A673 (cell line): ENCODE results near the gene TP53INP2. TPM values are rescaled to one million over a fixed set of nuclear protein-coding genes. Genes with fewer than 3 reads are reported as not detected.

Source experiments
- BruUV-seq: library from RNA; stranded (reverse); fragments of 400-500 nt; replicated peaks from 2 replicates; lab custom pipeline; 2021; lab: Mats Ljungman, UMichigan
- CTCF ChIA-PET: fragments of 300-600 bp; sonication (Branson Sonifier 250); formaldehyde crosslinking; loops from one replicate; lab custom pipeline; 2022; ENCODE audit warnings: antibody characterized with exemption; lab: Charles Lee
- POLR2A ChIA-PET: fragments of 300-600 bp; sonication (Branson Sonifier 250); formaldehyde crosslinking; loops from one replicate; lab custom pipeline; 2022; ENCODE audit warnings: antibody characterized with exemption; ENCODE audit not compliant: low non-redundant PET; lab: Charles Lee
- DNase-seq: peaks from one replicate; pipeline ENCODE4 v3.0.0-alpha.2; 2015; ENCODE audit warnings: low spot score
- H3K27ac ChIP-seq: fragments of 200-600 bp; sonication (generic); 2 replicates; pipeline ENCODE4 v1.5.1; 2016; ENCODE audit warnings: mixed run types, low read depth, mild to moderate bottlenecking, mixed read lengths, antibody characterized with exemption, low read length; ENCODE audit not compliant: poor library complexity, severe bottlenecking
- H3K27me3 ChIP-seq: fragments of 200-600 bp; sonication (generic); replicated peaks from 2 replicates; pipeline ENCODE4 v1.6.1; 2017; ENCODE audit warnings: mixed run types, low read depth, mild to moderate bottlenecking, mixed read lengths, antibody characterized with exemption, low read length; ENCODE audit not compliant: insufficient read depth, poor library complexity
- H3K36me3 ChIP-seq: fragments of 200-600 bp; sonication (generic); 2 replicates; pipeline ENCODE4 v1.6.1; 2016; ENCODE audit warnings: mixed run types, mild to moderate bottlenecking, mixed read lengths, antibody characterized with exemption, low read length; ENCODE audit not compliant: insufficient read depth, poor library complexity, severe bottlenecking
- H3K4me1 ChIP-seq: fragments of 200-600 bp; sonication (generic); 2 replicates; pipeline ENCODE4 v1.6.1; 2017; ENCODE audit warnings: mixed run types, mild to moderate bottlenecking, mixed read lengths, antibody characterized with exemption, low read length; ENCODE audit not compliant: insufficient read depth, poor library complexity, severe bottlenecking
- H3K4me3 ChIP-seq: fragments of 200-600 bp; sonication (generic); 2 replicates; pipeline ENCODE4 v1.5.1; 2016; ENCODE audit warnings: low read depth, mixed run types, mild to moderate bottlenecking, mixed read lengths, low read length; ENCODE audit not compliant: poor library complexity, severe bottlenecking
- H3K9me3 ChIP-seq: fragments of 200-600 bp; sonication (generic); 2 replicates; pipeline ENCODE4 v1.6.1; 2016; ENCODE audit warnings: mixed run types, low read depth, mild to moderate bottlenecking, mixed read lengths, antibody characterized with exemption, low read length; ENCODE audit not compliant: poor library complexity, severe bottlenecking
- EZH2 ChIP-seq: fragments of 200-600 bp; sonication (generic); IDR thresholded peaks from 2 replicates; pipeline ENCODE4 v1.6.1; 2017; ENCODE audit warnings: borderline replicate concordance, low read depth, mild to moderate bottlenecking, mixed read lengths, antibody characterized with exemption, low read length; ENCODE audit not compliant: poor library complexity, severe bottlenecking
- intact Hi-C: fragments of 100-400 bp; cut with micrococcal nuclease; formaldehyde crosslinking; loops from one replicate; pipeline ENCODE4 v1.10.0; 2022; ENCODE audit not compliant: unreplicated experiment
- total RNA-seq: library from RNA; stranded (reverse); gene quantifications from 2 replicates; pipeline ENCODE4 v1.2.3, GENCODE V29; 2021
- TF ChIP-seq, protein P1 (sequence below): fragments of 300-800, 200-600 bp; sonication (generic); conservative IDR thresholded peaks from 2 replicates; pipeline ENCODE4 v1.5.1; 2017; ENCODE audit warnings: low read depth, mild to moderate bottlenecking, antibody characterized with exemption, low read length, moderate library complexity, mixed read lengths

Gene TP53INP2
- total RNA-seq, 1 experiment from 2014 or later, result 7.2 TPM

GRCh38 chr20:34710861-34711574 is 6.9 kb downstream of the TP53INP2 start:
- H3K27me3 ChIP-seq, result no peaks in the 10 kb centered on the region
- BruUV-seq, result no TSS peak
- no peaks in the 10 kb centered on the region for H3K9me3 ChIP-seq
- intact Hi-C loops, result no loop called here
- H3K36me3 ChIP-seq, result no peaks in the 10 kb centered on the region
- ChIA-PET CTCF (no interaction called here), POLR2A (no interaction called here)
- H3K4me1 ChIP-seq, result peaks cover 17% of the 10 kb centered on the region
- no peak overlapping the region for H3K4me3 ChIP-seq
- DNase-seq, result no peak
- TF ChIP-seq, protein P1, sequence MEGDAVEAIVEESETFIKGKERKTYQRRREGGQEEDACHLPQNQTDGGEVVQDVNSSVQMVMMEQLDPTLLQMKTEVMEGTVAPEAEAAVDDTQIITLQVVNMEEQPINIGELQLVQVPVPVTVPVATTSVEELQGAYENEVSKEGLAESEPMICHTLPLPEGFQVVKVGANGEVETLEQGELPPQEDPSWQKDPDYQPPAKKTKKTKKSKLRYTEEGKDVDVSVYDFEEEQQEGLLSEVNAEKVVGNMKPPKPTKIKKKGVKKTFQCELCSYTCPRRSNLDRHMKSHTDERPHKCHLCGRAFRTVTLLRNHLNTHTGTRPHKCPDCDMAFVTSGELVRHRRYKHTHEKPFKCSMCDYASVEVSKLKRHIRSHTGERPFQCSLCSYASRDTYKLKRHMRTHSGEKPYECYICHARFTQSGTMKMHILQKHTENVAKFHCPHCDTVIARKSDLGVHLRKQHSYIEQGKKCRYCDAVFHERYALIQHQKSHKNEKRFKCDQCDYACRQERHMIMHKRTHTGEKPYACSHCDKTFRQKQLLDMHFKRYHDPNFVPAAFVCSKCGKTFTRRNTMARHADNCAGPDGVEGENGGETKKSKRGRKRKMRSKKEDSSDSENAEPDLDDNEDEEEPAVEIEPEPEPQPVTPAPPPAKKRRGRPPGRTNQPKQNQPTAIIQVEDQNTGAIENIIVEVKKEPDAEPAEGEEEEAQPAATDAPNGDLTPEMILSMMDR, result no peak
- no peak for TF ChIP-seq EZH2
- H3K27ac ChIP-seq, result no peak overlapping the region

- CTCF ChIA-PET, result no interaction called here
- no peak overlapping the region for H3K4me3 ChIP-seq
- peaks cover 17% of the 10 kb centered on the region for H3K4me1 ChIP-seq
- DNase-seq, result no peak
- POLR2A ChIA-PET, result interaction anchor here (0.7 kb wide), 1 partner anchor 15 kb away, joined by 5 read pairs; no protein-coding TSS in a partner anchor
- no TSS peak for BruUV-seq
- TF ChIP-seq, protein P1, result no peak
- H3K36me3 ChIP-seq, result no peaks in the 10 kb centered on the region
- H3K27ac ChIP-seq, result no peak overlapping the region
- H3K27me3 ChIP-seq, result no peaks in the 10 kb centered on the region
- H3K9me3 ChIP-seq, result no peaks in the 10 kb centered on the region
- intact Hi-C loops, result no loop called here
These were observed 7.8 kb downstream of the TP53INP2 start for GRCh38 chr20:34711813-34712430.

DNA sequence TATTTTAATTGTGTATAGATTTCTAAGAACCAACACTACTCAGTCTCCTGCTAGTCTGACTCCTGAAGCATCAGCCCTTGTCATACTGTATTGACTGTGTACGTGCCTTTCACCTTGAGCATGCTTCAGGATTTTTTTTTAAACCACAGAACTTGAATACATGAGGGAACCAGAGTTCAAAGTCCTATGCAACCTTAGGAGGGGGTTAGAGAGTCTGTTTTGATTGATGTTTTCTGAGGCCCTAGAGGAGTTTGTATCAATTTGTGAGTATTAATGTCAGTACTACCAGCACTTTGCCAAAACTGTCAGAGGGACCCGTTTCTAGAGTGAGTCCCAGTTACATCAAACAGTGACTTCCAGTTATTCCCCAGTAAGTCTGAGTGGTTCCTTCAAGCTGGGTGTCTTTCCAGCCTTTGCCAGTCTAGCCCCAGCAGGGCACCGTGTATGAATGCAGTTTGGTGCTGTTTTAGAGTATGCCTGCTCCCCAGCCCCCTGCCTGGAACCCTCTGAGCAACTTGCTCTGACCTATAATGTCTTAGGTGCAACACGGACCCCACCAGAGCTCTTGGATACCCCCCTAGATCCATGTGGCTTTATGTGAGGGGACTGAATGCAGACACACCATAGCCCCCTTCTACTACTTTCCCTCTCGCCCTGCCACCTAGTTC is 8.5 kb downstream of the TP53INP2 start:
- DNase-seq, result no peak

More for the DNA sequence above, 8.5 kb downstream of the TP53INP2 start:
- Histone ChIP-seq H3K4me1 (peaks cover 17% of the 10 kb centered on the region), H3K27me3 (no peaks in the 10 kb centered on the region), H3K9me3 (no peaks in the 10 kb centered on the region), H3K36me3 (peaks cover 4% of the 10 kb centered on the region), H3K27ac (no peak overlapping the region), H3K4me3 (no peak overlapping the region)
- no peak for TF ChIP-seq EZH2
- TF ChIP-seq, protein P1, result no peak
- POLR2A ChIA-PET, result interaction anchor here (0.7 kb wide), 1 partner anchor 16 kb away, joined by 5 read pairs; no protein-coding TSS in a partner anchor
- CTCF ChIA-PET, result no interaction called here
- intact Hi-C loops, result no loop called here
- no TSS peak for BruUV-seq
